OCI-M1 (cell line): ENCODE measurements around the gene MYH11.
"Not testable (repeated sequence)": the region's sequence is repeated elsewhere in the genome, so short reads cannot be mapped to it uniquely, and the experiment has no call there.

Source experiments
- DNase-seq: peaks from one replicate; lab custom pipeline; 2025; lab: John Stamatoyannopoulos, UW

The MYH11 gene

GRCh38 chr16:15749985-15750384 is 106.8 kb downstream of the MYH11 start:
- no peak for DNase-seq

DNA sequence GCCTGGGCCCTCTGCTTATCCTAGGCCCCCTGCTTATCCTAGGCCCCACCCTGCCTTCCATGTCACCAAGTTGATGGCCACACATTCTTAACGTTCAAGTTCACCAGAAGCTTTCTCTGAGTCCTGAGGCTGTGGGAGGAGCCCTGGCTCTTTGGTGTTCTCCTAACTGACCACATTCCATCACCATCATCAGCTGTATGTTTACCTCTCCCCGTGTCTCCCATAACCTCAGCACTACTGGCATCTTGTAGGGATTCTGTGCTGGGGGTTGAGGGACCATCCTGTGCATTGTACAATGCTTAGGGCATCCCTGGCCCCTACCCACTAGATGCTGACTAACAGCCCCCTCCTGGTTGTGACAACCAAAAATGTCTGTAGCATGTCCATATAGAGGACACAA is 107.5 kb downstream of the MYH11 start:
- DNase-seq = no peak

DNA sequence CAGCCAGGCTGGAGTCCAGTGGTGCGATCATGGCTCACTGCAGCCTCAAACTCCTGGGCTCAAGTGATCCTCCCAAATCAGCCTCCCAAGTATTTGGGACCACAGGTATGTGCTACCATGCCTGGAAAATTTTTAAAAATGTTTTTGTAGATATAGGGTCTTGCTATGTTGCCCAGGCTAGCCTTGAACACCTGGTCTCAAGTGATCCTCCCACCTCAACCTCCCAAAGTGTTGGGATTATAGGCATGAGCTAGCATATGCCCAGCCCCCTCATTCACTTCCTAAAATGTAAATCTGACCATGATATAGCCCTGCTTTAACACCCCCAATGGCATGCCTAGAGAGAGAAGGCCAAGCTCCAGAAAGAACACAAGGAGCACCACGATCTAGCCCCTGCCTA is 108.2 kb downstream of the MYH11 start:
- DNase-seq = no peak

- DNase-seq = no peak
Measured at GRCh38 chr16:15747937-15748336, 108.9 kb downstream of the MYH11 start.

- no peak for DNase-seq
Measured at GRCh38 chr16:15746332-15746731, 110.5 kb downstream of the MYH11 start.

GRCh38 chr16:15743657-15744056 is 113.2 kb downstream of the MYH11 start:
- DNase-seq = no peak

DNA sequence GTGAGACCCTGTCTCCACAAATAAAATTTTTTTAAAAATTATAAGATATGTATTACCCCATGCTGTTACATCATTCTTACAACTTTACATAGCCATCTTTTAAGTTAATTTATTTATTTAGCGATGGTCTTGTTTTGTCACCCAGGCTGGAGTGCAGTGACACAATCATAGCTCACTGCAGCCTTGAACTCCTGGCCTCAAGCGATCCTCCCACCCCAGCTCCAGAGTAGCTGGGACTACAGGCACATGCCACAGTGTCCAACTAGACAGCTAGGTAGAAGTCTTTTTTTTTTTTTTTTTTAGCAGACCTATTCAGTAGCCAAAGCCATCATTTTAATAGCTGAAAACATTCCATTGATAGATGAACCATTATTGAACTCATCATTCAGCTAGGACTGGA is 114.1 kb downstream of the MYH11 start:
- DNase-seq = no peak

DNA sequence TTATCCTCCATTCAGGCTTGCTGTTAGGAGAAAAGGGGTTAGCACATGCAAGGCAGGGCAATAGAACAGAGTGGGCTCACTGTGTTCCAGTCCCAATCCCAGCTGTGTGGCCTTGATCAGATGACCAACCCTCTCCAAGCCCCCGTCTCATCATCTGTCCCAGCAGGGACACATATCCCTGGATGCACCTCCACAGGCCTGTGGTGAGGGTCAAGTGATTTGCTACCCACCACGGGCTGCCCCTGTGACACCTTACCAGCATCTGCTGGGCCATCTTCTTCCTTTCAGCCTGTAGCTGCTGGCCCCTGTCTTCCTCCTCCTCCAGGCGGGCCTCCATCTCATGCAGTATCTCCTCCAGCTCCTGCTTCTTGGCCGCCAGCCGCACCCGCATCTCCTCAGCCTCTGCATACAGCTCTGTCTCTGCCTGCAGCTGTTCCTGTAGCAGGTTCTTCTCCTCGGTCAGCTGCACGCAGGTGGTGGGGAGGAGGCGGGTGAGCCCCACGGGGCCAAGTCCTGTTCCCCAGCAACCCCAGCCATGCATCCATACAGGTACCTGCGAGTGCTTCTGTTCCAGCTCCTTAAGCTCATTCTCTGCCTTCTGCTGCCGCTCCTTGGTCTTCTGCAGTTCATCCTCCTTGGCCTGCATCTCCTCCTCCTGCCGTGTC is 115.5 kb downstream of the MYH11 start:
- DNase-seq = no peak

DNA sequence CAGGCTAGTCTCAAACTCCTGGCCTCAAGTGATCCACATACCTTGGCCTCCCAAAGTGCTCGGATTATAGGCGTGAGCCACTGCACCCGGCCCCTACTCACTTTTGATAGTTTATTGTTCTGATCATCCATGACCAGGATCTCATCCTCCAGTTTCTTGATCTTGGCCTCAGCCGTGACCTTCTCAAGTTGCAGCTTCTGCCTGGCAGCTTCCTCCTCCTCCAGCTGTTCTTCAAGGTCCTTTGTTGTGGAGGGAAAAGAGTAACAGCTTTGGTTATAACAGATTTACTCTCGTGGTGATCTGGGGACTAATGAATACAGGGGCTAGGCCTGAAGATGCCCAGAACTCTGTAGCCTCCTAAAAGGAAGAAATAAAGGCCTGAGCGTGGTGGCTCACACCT is 116.9 kb downstream of the MYH11 start:
- DNase-seq = no peak

GRCh38 chr16:15739464-15739863 is 117.4 kb downstream of the MYH11 start:
- no peak for DNase-seq

GRCh38 chr16:15737140-15737644 is 119.6 kb downstream of the MYH11 start:
- DNase-seq = no peak

DNA sequence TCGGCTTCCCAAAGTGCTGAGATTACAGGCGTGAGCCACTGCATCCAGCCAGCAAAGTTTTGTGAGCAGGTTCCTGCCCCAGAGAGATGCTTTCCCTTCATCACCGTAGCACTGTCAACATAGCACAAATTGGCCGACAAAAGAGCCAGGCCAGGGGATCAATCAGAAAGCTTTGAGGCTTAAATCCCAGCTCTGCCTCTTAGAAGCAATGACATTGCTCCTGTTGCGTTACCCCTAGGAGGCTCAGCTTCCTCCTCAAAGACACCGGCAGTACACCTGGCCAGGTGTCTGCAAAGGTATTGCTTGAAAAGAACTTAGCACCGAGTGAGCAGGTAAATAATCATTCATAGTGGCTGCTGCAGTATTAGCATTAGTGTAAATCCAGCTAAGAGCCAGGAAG is 120.3 kb downstream of the MYH11 start:
- no peak for DNase-seq

GRCh38 chr16:15735610-15736009 is 121.2 kb downstream of the MYH11 start:
- DNase-seq = no peak

DNA sequence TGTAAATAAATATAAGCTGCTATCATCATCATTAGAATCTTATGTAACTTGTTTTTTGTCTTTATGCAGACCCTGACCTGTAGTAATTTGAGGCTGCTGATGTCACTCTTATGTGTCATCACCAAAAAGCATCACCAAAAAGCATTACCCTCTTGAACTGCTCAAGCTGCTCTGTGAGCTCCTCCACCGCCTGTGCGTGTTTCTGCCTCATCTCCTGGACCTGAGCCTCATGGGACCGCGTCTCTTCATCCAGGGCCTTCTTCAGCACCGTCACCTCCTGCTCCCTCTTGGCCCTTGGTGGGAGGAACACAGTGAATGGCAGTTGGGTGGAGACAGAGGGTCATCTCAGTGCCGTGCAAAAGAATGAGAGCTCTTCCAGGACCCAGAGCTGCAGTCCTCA is 124.4 kb downstream of the MYH11 start:
- no peak for DNase-seq

DNA sequence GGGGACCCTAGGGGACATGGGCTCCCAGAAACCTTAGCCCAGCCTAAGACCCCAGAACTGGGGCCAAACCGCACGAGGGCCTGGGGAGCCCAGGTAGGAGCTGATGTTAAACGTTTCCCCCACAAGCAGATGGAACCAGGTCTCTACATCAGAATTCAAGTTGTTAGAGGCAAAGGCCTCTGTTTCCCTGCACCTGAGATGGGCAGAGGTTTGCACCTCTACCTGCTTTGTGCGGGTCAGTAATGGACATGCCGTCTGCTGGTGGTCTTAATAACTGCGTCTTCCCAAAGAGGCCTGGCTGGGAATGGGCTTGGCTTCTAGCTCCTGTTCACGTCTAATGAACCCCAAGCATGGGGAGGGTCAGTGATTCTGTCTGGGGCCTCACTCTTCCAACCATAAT is 127.7 kb downstream of the MYH11 start:
- no peak for DNase-seq

- not testable (repeated sequence) for DNase-seq
Measured at GRCh38 chr16:15727697-15728096, 129.1 kb downstream of the MYH11 start.

DNA sequence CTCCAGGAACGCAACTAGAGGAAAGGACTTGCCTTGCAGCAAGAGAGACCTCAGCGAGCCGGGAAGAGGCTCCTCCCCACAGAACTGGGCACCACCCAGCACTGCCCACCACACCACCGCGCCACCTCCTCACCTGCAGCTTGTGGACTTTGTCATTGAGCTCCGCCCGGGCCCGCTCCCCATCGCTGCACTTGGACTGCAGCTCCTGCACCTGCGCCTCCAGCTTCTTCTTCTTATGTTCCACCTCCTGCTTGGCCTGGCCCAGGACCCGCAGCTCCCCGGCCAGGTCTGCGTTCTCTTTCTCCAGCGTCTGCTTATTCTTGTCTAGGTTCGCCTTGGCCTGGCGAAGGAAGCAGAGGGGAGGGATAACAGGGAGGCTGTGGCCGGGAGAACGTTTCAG is 130.1 kb downstream of the MYH11 start:
- no peak for DNase-seq

GRCh38 chr16:15725641-15726240 is 131.1 kb downstream of the MYH11 start:
- no peak for DNase-seq

- no peak for DNase-seq
Measured at GRCh38 chr16:15723808-15724207, 133.0 kb downstream of the MYH11 start.

- DNase-seq = no peak
Measured at GRCh38 chr16:15721018-15721417, 135.8 kb downstream of the MYH11 start.

- no peak for DNase-seq
Measured at GRCh38 chr16:15716694-15717447, 140.0 kb downstream of the MYH11 start.

- DNase-seq = no peak
Measured at GRCh38 chr16:15715221-15715620, 141.6 kb downstream of the MYH11 start.
